Motor neuron (in vitro differentiated cells): Measurements from ENCODE around the gene MUCL3. TPM values are rescaled to one million over a fixed set of nuclear protein-coding genes. Genes with fewer than 3 reads are reported as not detected.
"Not testable (repeated sequence)": the region's sequence is repeated elsewhere in the genome, so short reads cannot be mapped to it uniquely, and the experiment has no call there.

Source experiments
- ATAC-seq, 8 experiments: fragments of 200-7000 bp; cut with Tn5 transposase; replicated peaks in 6 of 8; 2 replicates each; pipeline ENCODE4 v1.8.0; 2021; ENCODE audit warnings: mild to moderate bottlenecking in 8 of 8, moderate library complexity in 8 of 8
- H3K27ac ChIP-seq, 2 donors: fragments of 250-450 bp; sonication (Bioruptor Pico); 2 replicates each; pipeline ENCODE4 v1.9.0; 2021; ENCODE audit warnings: antibody characterized with exemption in 2 of 2, mild to moderate bottlenecking in 2 of 2, moderate library complexity in 1 of 2
- H3K4me1 ChIP-seq, 2 donors: fragments of 250-450 bp; sonication (Bioruptor Pico); replicated peaks in 1 of 2; 2 replicates each; pipeline ENCODE4 v1.6.1; 2021; ENCODE audit warnings: antibody characterized with exemption in 2 of 2, mild to moderate bottlenecking in 2 of 2, moderate library complexity in 1 of 2
- H3K4me3 ChIP-seq, 5 donors: fragments of 250-450 bp; sonication (Bioruptor Pico); 2 replicates each; pipeline ENCODE4 v1.9.0; 2021; ENCODE audit warnings: antibody characterized with exemption in 5 of 5, mild to moderate bottlenecking in 5 of 5, moderate library complexity in 4 of 5
- WGBS, 10 experiments: fragments of 450-650 bp; shearing (Covaris generic); methylation state at CpG; one replicate each; pipeline ENCODE4 v1.0.0; 2022; 5-methylcytosine and 5-hydroxymethylcytosine counted together
- in situ Hi-C, 9 experiments: fragments of 400-800 bp; cut with MboI; loops; one replicate each; pipeline ENCODE4 v1.15.0; 2021; ENCODE audit warnings: low sequenced_read_pairs in 9 of 9, low pct_unique_long_range_greater_than_20kb in 2 of 9; ENCODE audit not compliant: unreplicated experiment in 9 of 9
- total RNA-seq, 8 experiments: library from RNA; unstranded; fragments of 300-600 nt; gene quantifications; 2 replicates each; pipeline versions ENCODE4 v1.2.3 to v1.2.4, GENCODE V29; 2022

The MUCL3 gene
- total RNA-seq, 8 experiments from 2014 or later: 0.05 to 0.45 (median 0.30) TPM; not detected in 2

GRCh38 chr6:31000067-31000860 is 59.5 kb downstream of the MUCL3 start:
- in situ Hi-C loops, H3K4me1 ChIP-seq, H3K27ac ChIP-seq, ATAC-seq, H3K4me3 ChIP-seq: not testable (repeated sequence)
- WGBS, 10 experiments: 48 to 93% (median 83%) methylated on average over 1 to 3 of the region's 39 CpGs; no CpG with 5 or more reads in 7 of the 10 experiments

DNA sequence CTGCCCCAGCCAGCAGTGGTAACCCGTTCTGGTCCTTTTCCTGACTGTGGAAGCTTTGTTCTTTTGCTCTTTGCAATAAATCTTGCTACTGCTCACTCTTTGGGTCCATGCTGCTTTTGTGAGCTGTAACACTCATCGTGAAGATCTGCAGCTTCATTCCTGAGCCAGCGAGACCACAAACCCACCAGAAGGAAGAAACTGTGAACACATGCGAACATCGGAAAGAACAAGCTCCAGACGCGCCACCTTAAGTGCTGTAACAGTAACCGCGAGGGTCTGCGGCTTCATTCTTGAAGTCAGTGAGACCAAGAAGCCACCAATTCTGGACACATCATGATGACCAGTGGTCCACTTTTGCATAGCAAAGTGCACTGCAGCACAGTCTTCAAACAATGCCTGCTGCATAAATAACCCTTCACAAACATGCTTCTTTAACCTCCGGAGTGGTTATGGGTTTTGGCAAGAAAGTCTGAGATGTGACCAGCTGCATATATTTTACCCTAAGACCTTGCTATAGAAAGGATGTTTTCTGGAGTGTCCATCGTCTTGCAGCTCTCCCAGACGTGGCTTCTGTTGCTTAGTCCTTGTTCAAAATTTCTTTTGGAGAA is 60.6 kb downstream of the MUCL3 start:
- Histone ChIP-seq H3K4me3 (no peak overlapping the region), H3K4me1 (no peaks in the 10 kb centered on the region), H3K27ac (no peak overlapping the region)
- ATAC-seq: no peak
- 33 to 100% (median 70%) methylated on average over 1 to 4 of the region's 13 CpGs; no CpG with 5 or more reads in 3 of the 10 experiments for WGBS, 10 experiments
- in situ Hi-C loops: no loop called here

DNA sequence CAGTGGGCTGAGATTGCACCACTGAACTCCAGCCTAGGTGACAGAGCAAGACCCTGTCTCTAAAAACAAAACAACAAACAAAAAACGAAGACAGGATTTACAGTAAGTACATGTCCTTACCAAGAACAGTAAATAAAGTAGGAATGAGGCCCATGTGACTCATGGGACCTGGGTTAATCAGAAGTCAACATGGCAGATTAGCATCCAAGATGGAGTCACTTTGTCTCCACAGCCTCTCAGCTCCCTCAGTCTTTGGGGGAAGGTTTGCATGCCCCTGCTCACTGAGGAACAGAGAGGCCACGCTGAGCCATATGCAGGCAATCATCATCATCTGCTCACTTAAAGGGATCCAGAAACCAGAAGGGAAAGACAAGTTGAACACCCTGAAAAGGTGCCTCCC is 61.7 kb downstream of the MUCL3 start:
- in situ Hi-C loops: no loop called here
- H3K4me3 ChIP-seq: no peak overlapping the region
- ATAC-seq: no peak
- no peak overlapping the region for H3K27ac ChIP-seq
- peaks cover 0 to under 1% of the 10 kb centered on the region in 2 donors for H3K4me1 ChIP-seq
- WGBS, 10 experiments: 0 to 88% (median 33%) methylated on average over 1 to 2 of the region's 2 CpGs; no CpG with 5 or more reads in 3 of the 10 experiments

Other genes starting within 250 kb of the MUCL3 start
- 10 to 100 TPM in 6 of 8 experiments, 1 to 10 TPM in 2; 6.8 to 28.3 (median 13.2) TPM for gene NRM, start 250.0 kb upstream of the MUCL3 start, total RNA-seq
- 10 to 100 TPM in 6 of 8 experiments, 1 to 10 TPM in 2; 5.7 to 32.4 (median 23.3) TPM for gene MDC1, start 223.7 kb upstream of the MUCL3 start, total RNA-seq
- 1,000 to 10,000 TPM in 2 of 8 experiments, 100 to 1,000 TPM in 6; 425 to 1,850 (median 943) TPM for gene TUBB, start 220.6 kb upstream of the MUCL3 start, total RNA-seq
- 100 to 1,000 TPM in 2 of 8 experiments, 10 to 100 TPM in 6; 56.8 to 122 (median 75.9) TPM for gene FLOT1, start 198.3 kb upstream of the MUCL3 start, total RNA-seq
- 100 to 1,000 TPM in 2 of 8 experiments, 10 to 100 TPM in 5, 1 to 10 TPM in 1; 8.7 to 176 (median 32.5) TPM for gene IER3, start 196.4 kb upstream of the MUCL3 start, total RNA-seq
- gene DDR1, start 56.5 kb upstream of the MUCL3 start, total RNA-seq: 100 to 1,000 TPM in 6 of 8 experiments, 10 to 100 TPM in 2; 24.1 to 369 (median 138) TPM
- 10 to 100 TPM; 18.2 to 46.3 (median 28.5) TPM for gene GTF2H4, start 32.8 kb upstream of the MUCL3 start, total RNA-seq
- 10 to 100 TPM; 13.5 to 39.7 (median 21.0) TPM for gene VARS2, start 26.7 kb upstream of the MUCL3 start, total RNA-seq
- 1 to 10 TPM in 1 of 8 experiments, not detected in 7; 1.2 TPM for gene SFTA2, start 8.8 kb upstream of the MUCL3 start, total RNA-seq
- under 1 TPM in 5 of 8 experiments, not detected in 3; 0.05 to 0.52 (median 0.17) TPM for gene MUC21, start 42.7 kb downstream of the MUCL3 start, total RNA-seq
- gene MUC22, start 69.5 kb downstream of the MUCL3 start, total RNA-seq: under 1 TPM in 6 of 8 experiments, not detected in 2; 0.04 to 0.31 (median 0.09) TPM
- under 1 TPM in 3 of 8 experiments, not detected in 5; 0.18 to 1.00 (median 0.56) TPM for gene C6orf15, start 171.6 kb downstream of the MUCL3 start, total RNA-seq
- 1 to 10 TPM in 5 of 8 experiments, under 1 TPM in 3; 0.33 to 8.0 (median 1.9) TPM for gene PSORS1C1, start 173.8 kb downstream of the MUCL3 start, total RNA-seq
- under 1 TPM in 1 of 8 experiments, not detected in 7; 0.20 TPM for gene CDSN, start 179.5 kb downstream of the MUCL3 start, total RNA-seq
- under 1 TPM in 4 of 8 experiments, not detected in 4; 0.27 to 0.81 (median 0.72) TPM for gene PSORS1C2, start 198.1 kb downstream of the MUCL3 start, total RNA-seq
- 10 to 100 TPM; 12.1 to 33.8 (median 15.6) TPM for gene CCHCR1, start 216.8 kb downstream of the MUCL3 start, total RNA-seq
- gene TCF19, start 217.6 kb downstream of the MUCL3 start, total RNA-seq: 10 to 100 TPM in 3 of 8 experiments, 1 to 10 TPM in 3, under 1 TPM in 2; 0.36 to 14.7 (median 2.6) TPM
- over 10,000 TPM in 1 of 8 experiments, 1,000 to 10,000 TPM in 2, 100 to 1,000 TPM in 4, 1 to 10 TPM in 1; 3.8 to 12,640 (median 323) TPM for gene POU5F1, start 229.7 kb downstream of the MUCL3 start, total RNA-seq